Activated T-cell treated with anti-CD3 and anti-CD28 coated beads, Interleukin-2, amount 50 U/mL, for 72 hours (primary cell): ENCODE results near the gene GPR18. TPM values are rescaled to one million over a fixed set of nuclear protein-coding genes. Genes with fewer than 3 reads are reported as not detected.
A peak's percentile ranks its signal among the peaks of the same experiment; 100 is the strongest.
"Not testable (repeated sequence)": the region's sequence is repeated elsewhere in the genome, so short reads cannot be mapped to it uniquely, and the experiment has no call there.

ENCODE experiments used
- ATAC-seq, 2 donors: fragments of 150-1000 bp; cut with Tn5 transposase; replicated peaks in 1 of 2; 2 replicates each; pipeline ENCODE4 v1.10.0; 2021; ENCODE audit warnings: moderate library complexity in 2 of 2, mild to moderate bottlenecking in 1 of 2
- DNase-seq, 2 donors: peaks; one replicate each; pipeline ENCODE4 v3.0.0; 2021 to 2022; ENCODE audit warnings: mixed read lengths in 1 of 2
- H3K27ac Mint-ChIP-seq: one replicate; pipeline ENCODE4 v1.8.0; 2022; ENCODE audit warnings: mild to moderate bottlenecking, moderate library complexity, mixed read lengths
- H3K27me3 Mint-ChIP-seq: one replicate; pipeline ENCODE4 v1.8.0; 2022; ENCODE audit warnings: low read depth, mixed read lengths
- H3K36me3 Mint-ChIP-seq, 2 donors: one replicate each; pipeline ENCODE4 v1.8.0; 2022; ENCODE audit warnings: mixed read lengths in 2 of 2, mild to moderate bottlenecking in 1 of 2; ENCODE audit not compliant: insufficient read depth in 2 of 2
- H3K4me1 Mint-ChIP-seq: one replicate; pipeline ENCODE4 v1.8.0; 2022; ENCODE audit warnings: low read depth, mixed read lengths
- H3K4me3 Mint-ChIP-seq, 2 donors: one replicate each; pipeline ENCODE4 v1.8.0; 2022; ENCODE audit warnings: mild to moderate bottlenecking in 2 of 2, mixed read lengths in 2 of 2, moderate library complexity in 2 of 2
- H3K9me3 Mint-ChIP-seq, 2 donors: one replicate each; pipeline ENCODE4 v1.8.0; 2022; ENCODE audit warnings: mixed read lengths in 2 of 2
- total RNA-seq, 2 donors: library from RNA; stranded (reverse); gene quantifications; one replicate each; pipeline ENCODE4 v1.2.3, GENCODE V29; 2022

Gene GPR18
- total RNA-seq, 2 donors from 2014 or later = 12.4 to 17.3 TPM

DNA sequence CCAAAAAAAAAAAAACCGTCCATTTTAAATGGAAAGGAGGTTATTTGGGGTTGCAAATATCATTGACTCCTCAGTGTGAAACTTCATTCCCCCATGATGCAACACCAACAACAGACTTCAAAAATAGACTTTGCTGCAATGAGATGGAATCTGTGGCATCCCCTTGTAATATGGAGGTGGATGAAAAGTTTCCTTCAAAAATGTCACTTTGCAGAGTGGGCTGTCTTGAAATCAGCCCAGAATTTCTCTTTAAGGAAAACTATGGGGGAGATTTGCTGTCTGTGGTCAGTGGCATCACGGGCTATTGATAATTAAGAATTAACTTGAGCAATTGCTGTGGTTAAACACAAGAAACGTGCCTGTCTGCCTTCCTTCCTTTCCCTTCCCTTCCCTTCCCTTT is 1.5 kb downstream of the GPR18 start:
- Mint-ChIP-seq H3K4me3 (peak overlapping the region; percentile 78 to 80), H3K27me3 (no peaks in the 10 kb centered on the region), H3K4me1 (peaks cover 75% of the 10 kb centered on the region), H3K27ac (peak overlapping the region; percentile 26), H3K36me3 (peaks cover 13 to 34% of the 10 kb centered on the region in 2 donors), H3K9me3 (no peaks in the 10 kb centered on the region)
- ATAC-seq (no peak), DNase-seq (no peak)

DNA sequence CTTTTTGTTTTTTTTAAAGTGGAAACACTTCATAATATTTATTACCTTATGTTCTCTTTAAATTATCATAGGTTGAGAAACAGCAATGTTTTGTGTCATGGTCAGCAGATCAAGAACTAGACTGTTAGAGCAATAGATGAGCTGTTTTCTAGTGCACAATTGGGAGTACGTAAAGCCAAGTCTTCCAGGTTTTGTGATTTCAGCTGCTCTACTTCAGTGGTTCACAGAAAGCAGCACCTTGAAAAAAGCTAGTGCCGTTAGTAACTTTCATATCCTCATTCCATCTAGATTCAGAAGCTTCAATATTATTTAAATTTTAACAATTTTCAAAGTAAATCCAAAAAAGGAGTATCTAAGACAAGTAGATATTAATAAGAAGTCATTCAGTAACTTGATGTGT is 1.9 kb downstream of the GPR18 start:
- peaks cover 13 to 35% of the 10 kb centered on the region in 2 donors for H3K36me3 Mint-ChIP-seq
- H3K4me1 Mint-ChIP-seq = peaks cover 77% of the 10 kb centered on the region
- H3K9me3 Mint-ChIP-seq = no peaks in the 10 kb centered on the region
- no peaks in the 10 kb centered on the region for H3K27me3 Mint-ChIP-seq
- H3K27ac Mint-ChIP-seq = peak overlapping the region; percentile 26
- H3K4me3 Mint-ChIP-seq = peak overlapping the region; percentile 78 to 80
- ATAC-seq (no peak), DNase-seq (no peak)

DNA sequence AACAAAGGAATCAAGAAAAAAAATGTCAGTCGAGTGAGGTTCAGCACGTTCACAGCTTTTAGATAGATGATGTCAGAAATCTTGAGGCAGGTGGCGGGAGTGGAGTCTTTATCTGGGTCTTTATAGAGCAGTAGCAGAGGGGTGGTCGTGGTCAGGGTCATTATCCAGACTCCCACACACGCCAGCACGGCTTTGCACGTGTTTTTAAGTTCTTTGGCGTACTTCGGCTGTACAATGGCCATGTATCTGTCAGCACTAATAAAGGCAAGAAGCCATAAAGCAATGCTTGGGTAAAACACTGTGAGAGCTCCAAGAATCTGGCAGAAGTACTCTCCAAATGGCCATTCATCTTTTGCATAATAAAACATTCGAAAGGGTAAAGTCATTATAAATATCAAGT is 2.9 kb downstream of the GPR18 start:
- DNase-seq (no peak), ATAC-seq (no peak)
- H3K4me3 Mint-ChIP-seq = peak overlapping the region; percentile 78 to 80
- peaks cover 16 to 41% of the 10 kb centered on the region in 2 donors for H3K36me3 Mint-ChIP-seq
- no peaks in the 10 kb centered on the region for H3K27me3 Mint-ChIP-seq
- peak overlapping the region; percentile 47 for H3K27ac Mint-ChIP-seq
- H3K4me1 Mint-ChIP-seq = peaks cover 78% of the 10 kb centered on the region
- no peaks in the 10 kb centered on the region for H3K9me3 Mint-ChIP-seq

DNA sequence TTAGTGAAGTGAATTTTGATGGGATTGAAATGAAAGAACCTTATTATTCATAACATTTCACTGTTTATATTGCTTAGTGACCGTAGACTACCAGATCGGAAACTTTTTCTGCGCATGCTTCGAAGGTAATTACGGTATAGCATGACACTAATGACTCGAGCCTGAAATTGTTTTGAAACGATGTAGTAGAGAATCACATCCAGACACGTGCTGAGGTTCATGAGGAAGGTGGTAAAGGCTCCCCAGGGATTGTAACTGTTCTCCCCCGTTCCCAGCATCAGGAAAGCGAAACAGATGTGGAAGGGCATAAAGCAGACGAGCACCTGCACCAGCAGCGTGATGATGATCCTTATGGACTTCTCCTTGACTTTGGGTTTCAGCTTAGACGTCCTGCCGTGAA is 3.3 kb downstream of the GPR18 start:
- Mint-ChIP-seq H3K27me3 (no peaks in the 10 kb centered on the region), H3K9me3 (no peaks in the 10 kb centered on the region), H3K4me3 (peak overlapping the region; percentile 78 to 80), H3K4me1 (peaks cover 78% of the 10 kb centered on the region), H3K27ac (peak overlapping the region; percentile 47), H3K36me3 (peaks cover 12 to 39% of the 10 kb centered on the region in 2 donors)
- DNase-seq (no peak), ATAC-seq (no peak)

DNA sequence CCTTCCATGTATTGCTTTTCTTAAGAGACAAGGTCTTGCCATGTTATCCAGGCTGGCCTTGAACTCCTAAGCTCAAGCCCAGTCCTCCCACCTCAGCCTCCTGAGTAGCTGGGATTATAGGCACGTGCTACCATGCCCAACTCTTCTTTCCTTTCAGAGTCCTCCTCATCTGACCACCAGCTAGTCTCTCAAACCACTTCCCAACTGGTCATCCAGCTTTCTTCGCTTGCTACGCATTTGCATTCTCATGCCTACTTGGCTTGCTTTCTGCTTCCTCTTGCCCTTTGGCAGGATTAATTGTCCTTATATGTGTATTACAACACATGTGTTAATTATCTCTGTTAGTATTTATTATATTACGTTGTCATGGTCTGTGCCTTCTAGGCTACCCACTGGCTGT is 6.3 kb downstream of the GPR18 start:
- peaks cover 3 to 4% of the 10 kb centered on the region in 2 donors for H3K9me3 Mint-ChIP-seq
- DNase-seq = no peak
- no peak for ATAC-seq
- H3K27ac Mint-ChIP-seq = peak overlapping the region; percentile 94
- peaks cover 63% of the 10 kb centered on the region for H3K4me1 Mint-ChIP-seq
- peaks cover 21 to 49% of the 10 kb centered on the region in 2 donors for H3K36me3 Mint-ChIP-seq
- H3K27me3 Mint-ChIP-seq = no peaks in the 10 kb centered on the region
- peak overlapping the region; percentile 41 to 82 for H3K4me3 Mint-ChIP-seq

DNA sequence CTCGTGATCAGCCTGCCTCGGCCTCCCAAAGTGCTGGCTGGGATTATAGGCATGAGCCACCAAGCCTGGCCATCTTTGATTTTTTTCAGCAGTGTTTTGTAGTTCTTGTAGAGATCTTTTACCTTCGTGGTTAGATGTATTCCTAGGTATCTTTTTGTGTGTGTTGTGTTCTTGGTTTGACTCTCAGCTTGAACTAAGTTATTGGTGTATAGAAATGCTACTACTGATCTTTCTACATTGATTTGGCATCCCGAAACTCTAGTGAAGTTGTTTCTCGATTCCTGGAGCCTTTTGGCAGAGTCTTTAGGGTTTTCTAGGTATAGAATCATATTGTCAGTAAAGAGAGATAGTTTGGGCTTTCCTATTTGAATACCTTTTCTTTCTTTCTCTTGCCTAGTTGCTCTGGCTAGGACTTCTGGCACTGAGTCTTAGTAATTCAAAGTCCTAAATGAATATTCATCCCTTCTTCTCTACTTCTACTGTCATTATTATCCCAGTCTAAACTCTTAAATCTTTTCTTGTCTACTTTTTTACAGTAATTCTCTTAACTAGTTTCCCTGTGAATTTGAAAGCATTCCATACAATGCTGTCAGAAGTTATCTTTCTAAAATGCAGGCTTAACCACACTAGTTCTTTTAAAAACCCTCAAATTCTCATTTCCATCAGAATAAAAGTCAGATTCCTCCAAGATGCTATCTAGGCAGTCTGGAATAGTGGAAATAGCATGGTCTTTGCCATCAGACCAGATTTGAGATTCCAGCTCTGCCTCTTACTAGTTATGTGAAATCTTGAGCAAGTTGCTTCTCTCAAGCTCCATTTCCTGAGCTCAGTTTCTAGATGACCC is 7.0 kb downstream of the GPR18 start:
- Mint-ChIP-seq H3K36me3 (peaks cover 20 to 49% of the 10 kb centered on the region in 2 donors), H3K9me3 (peaks cover 3 to 4% of the 10 kb centered on the region in 2 donors)
- no peak for DNase-seq

DNA sequence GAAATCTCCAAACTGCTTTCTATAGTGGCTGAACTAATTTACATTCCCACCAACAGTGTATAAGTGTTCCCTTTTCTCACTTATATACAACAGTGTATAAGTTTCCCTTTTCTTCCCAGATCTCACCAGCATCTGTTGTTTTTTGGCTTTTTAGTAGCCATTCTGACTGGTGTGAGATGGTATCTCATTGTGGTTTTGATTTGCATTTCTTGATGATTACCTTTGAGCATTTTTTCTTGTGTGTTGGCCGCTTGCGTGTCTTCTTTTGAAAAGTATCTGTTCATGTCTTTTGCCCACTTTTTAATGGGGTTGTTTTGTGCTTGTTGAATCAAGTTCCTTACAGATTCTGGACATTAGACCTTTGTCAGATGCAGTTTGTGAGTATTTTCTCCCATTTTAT is 8.6 kb downstream of the GPR18 start:
- peak overlapping the region; percentile 18 for H3K27ac Mint-ChIP-seq
- not testable (repeated sequence) for H3K9me3 Mint-ChIP-seq, DNase-seq, H3K27me3 Mint-ChIP-seq
- peaks cover 14 to 46% of the 10 kb centered on the region in 2 donors for H3K36me3 Mint-ChIP-seq
- H3K4me3 Mint-ChIP-seq = peak overlapping the region in 1 of 2 donors; percentile 6
- peaks cover 42% of the 10 kb centered on the region for H3K4me1 Mint-ChIP-seq
- ATAC-seq = peak in 1 of 2 donors; percentile 23

More for the DNA sequence above, 7.0 kb downstream of the GPR18 start:
- H3K4me3 Mint-ChIP-seq = peak overlapping the region; percentile 41 to 82
- peaks cover 57% of the 10 kb centered on the region for H3K4me1 Mint-ChIP-seq
- peak; percentile 78 to 85 for ATAC-seq
- no peaks in the 10 kb centered on the region for H3K27me3 Mint-ChIP-seq
- H3K27ac Mint-ChIP-seq = peak overlapping the region; percentile 94

DNA sequence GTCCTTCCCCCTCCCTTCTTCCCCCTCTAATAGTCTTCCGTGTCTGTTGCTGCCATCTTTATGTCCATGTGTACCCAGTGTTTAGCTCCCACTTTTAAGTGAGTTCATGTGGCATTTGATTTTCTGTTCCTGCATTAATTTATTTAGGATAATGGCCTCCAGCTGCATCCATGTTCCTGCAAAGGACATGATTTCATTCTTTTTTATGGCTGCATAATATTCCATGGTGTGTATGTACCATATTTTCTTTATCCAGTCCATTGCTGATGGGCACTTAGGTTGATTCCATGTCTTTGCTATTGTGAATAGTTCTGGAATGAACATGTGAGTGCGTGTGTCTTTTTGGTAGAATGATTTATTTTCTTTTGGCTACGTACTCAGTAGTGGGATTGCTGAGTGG is 9.0 kb downstream of the GPR18 start:
- not testable (repeated sequence) for DNase-seq, H3K4me3 Mint-ChIP-seq, ATAC-seq, H3K27me3 Mint-ChIP-seq, H3K27ac Mint-ChIP-seq, H3K9me3 Mint-ChIP-seq
- Mint-ChIP-seq H3K36me3 (peaks cover 14 to 48% of the 10 kb centered on the region in 2 donors), H3K4me1 (peaks cover 37% of the 10 kb centered on the region)

DNA sequence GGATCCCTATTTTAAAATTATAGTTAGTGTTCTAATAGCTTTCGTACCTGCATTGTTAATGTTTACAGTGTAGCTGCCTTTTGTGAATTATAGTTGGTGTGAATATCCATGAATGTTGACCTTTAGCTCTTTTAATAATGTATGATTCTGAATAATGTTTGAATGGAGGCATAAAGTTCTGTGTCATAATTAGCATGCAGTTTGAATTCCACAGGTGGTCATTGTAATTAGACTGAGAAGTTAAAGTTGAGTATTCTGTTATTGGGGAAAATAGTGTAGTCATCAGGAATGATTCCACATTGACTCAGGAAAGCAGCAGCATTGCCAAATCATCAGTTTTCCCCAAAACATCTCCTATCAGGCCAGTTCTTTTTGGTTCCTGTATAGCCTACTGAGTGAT is 12.1 kb downstream of the GPR18 start:
- no peaks in the 10 kb centered on the region for H3K27me3 Mint-ChIP-seq
- no peak for DNase-seq
- peaks cover 3 to 4% of the 10 kb centered on the region in 2 donors for H3K9me3 Mint-ChIP-seq
- no peak overlapping the region for H3K27ac Mint-ChIP-seq
- ATAC-seq = no peak
- H3K4me3 Mint-ChIP-seq = no peak overlapping the region
- H3K4me1 Mint-ChIP-seq = peaks cover 21% of the 10 kb centered on the region
- H3K36me3 Mint-ChIP-seq = peaks cover 16 to 48% of the 10 kb centered on the region in 2 donors

DNA sequence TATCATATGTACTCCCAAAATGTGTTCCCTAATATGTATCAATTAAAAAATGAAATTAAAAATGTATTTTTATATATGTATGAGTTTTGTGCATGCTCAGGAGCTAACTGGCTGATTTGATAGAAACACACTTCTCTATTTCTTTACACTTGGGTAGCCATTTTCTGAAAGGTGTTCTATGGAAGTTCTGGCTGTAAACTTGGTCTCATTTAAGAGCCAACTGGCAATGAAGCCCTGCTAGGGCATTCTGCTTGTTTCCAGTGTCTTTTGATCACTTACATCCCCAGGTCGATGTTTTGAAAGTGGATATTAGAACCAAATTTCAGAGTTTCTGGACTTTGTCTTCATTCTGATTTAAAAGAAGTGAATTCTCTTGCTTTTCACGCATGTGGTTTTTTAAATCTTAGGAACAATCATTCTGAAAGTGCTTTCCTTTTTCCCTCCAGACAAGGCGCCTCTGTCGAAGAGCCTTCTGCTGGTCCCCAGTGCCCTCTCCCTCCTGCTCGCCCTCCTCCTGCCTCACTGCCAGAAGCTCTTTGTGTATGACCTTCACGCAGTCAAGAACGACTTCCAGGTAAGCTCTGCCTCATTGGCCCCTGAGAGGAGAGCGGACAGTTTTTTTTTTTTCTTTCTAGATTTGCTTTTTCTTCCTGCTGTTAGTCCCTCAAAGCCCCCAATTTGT is 20.1 kb downstream of the GPR18 start:
- peak; percentile 87 to 88 for ATAC-seq
- peaks cover 63% of the 10 kb centered on the region for H3K4me1 Mint-ChIP-seq
- DNase-seq = peak; percentile 41 to 51
- no peaks in the 10 kb centered on the region for H3K27me3 Mint-ChIP-seq
- no peaks in the 10 kb centered on the region for H3K9me3 Mint-ChIP-seq
- peak overlapping the region; percentile 73 to 89 for H3K4me3 Mint-ChIP-seq
- H3K27ac Mint-ChIP-seq = peak overlapping the region; percentile 92
- peaks cover 13 to 29% of the 10 kb centered on the region in 2 donors for H3K36me3 Mint-ChIP-seq

DNA sequence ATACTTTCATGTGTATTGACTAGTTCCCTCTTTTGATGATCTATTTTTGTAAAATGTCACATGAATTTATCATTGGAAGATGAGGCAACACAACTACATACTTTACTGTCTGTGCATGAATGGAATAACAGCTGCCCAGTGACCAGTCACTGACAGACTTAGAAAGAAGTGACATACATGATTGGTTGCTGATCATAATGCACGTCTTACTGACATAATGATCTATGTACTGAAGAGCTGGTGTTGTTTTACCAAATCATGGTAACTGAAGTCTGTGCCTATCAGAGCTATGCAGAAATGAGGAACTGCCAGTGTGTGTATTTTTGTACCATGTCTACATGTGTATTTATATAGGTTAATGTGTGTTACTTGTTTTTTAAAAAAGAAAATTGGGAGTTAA is 26.5 kb downstream of the GPR18 start:
- no peaks in the 10 kb centered on the region for H3K27me3 Mint-ChIP-seq
- no peaks in the 10 kb centered on the region for H3K9me3 Mint-ChIP-seq
- H3K4me1 Mint-ChIP-seq = peaks cover 75% of the 10 kb centered on the region
- DNase-seq = no peak
- ATAC-seq = peak in 1 of 2 donors; percentile 22
- peak overlapping the region; percentile 94 for H3K27ac Mint-ChIP-seq
- H3K4me3 Mint-ChIP-seq = peak overlapping the region in 1 of 2 donors; percentile 76
- H3K36me3 Mint-ChIP-seq = peaks cover 5 to 6% of the 10 kb centered on the region in 2 donors

DNA sequence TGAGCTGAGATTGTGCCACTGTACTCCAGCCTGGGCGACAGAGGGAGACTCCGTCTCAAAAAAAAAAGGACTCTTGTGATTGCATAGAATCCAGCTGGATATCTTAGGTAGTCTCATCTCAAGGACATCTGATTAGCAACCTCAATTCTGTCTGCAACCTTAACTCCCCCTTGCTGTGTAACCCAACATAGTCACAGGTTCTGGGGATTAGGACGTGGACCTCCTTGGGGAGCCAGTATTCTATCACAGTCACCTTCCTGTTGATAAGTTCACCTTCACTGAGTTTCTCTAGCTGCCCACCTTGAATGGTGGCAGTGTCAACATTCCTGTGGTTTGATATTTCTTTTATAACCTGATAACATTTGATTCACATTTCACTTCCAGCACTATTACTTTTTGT is 27.2 kb downstream of the GPR18 start:
- no peaks in the 10 kb centered on the region for H3K9me3 Mint-ChIP-seq
- ATAC-seq = no peak
- H3K4me1 Mint-ChIP-seq = peaks cover 75% of the 10 kb centered on the region
- no peaks in the 10 kb centered on the region for H3K27me3 Mint-ChIP-seq
- peaks cover 5 to 8% of the 10 kb centered on the region in 2 donors for H3K36me3 Mint-ChIP-seq
- H3K27ac Mint-ChIP-seq = no peak overlapping the region
- no peak for DNase-seq
- H3K4me3 Mint-ChIP-seq = peak overlapping the region in 1 of 2 donors; percentile 32

DNA sequence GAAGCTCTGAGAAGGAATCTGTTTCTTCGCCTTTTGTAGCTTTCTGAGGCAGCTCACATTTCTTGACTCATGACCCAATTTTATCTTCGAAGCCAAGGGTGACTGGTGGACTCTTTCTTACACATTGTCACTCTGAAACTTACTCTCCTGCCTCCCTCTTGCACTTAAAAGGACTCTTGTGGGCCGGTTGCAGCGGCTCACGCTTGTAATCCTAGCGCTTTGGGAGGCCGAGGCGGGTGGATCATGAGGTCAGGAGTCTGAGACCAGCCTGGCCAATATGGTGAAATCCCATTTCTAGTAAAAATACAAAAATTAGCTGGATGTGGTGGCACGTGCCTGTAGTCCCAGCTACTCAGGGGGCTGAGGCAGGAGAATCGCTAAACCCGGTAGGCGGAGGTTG is 27.6 kb downstream of the GPR18 start:
- not testable (repeated sequence) for DNase-seq, H3K27ac Mint-ChIP-seq, H3K27me3 Mint-ChIP-seq, H3K36me3 Mint-ChIP-seq, H3K9me3 Mint-ChIP-seq
- Mint-ChIP-seq H3K4me1 (peaks cover 75% of the 10 kb centered on the region), H3K4me3 (peak overlapping the region in 1 of 2 donors; percentile 32)
- peak in 1 of 2 donors; percentile 34 for ATAC-seq
